ENCODE results near the gene TCF3. TPM values are rescaled to one million over a fixed set of nuclear protein-coding genes. Genes with fewer than 3 reads are reported as not detected.

The TCF3 gene
- total RNA-seq, 6 experiments from 2014 or later = 11.0 to 30.1 (median 15.9) TPM

DNA sequence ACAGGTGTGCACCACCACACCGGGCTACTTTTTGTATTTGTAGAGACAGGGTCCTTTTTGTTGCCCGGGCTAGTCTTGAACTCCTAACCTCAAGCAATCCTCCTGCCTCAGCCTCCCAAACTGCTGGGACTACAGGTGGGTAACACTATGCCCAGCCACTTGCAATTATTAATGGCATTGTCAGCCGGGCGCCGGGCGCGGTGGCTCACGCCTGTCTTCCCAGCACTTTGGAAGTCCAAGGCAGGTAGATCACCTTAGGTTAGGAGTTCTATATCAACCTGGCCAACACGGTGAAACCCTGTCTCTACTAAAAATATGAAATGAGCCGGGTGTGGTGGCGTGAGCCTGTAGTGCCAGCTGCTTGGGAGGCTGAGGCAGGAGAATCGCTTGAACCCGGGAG is 81.6 kb downstream of the TCF3 start:
- Histone ChIP-seq H3K36me3 (no peaks in the 10 kb centered on the region), H3K9me3 (no peaks in the 10 kb centered on the region), H3K4me1 (peaks cover 0 to 3% (median 0%) of the 10 kb centered on the region in 4 donors), H3K27me3 (no peaks in the 10 kb centered on the region), H3K4me3 (no peak overlapping the region), H3K27ac (no peak overlapping the region)
- TF ChIP-seq POLR2A (IDR thresholded peaks at IDR 0.05) = no peak
- TF ChIP-seq, protein P1, sequence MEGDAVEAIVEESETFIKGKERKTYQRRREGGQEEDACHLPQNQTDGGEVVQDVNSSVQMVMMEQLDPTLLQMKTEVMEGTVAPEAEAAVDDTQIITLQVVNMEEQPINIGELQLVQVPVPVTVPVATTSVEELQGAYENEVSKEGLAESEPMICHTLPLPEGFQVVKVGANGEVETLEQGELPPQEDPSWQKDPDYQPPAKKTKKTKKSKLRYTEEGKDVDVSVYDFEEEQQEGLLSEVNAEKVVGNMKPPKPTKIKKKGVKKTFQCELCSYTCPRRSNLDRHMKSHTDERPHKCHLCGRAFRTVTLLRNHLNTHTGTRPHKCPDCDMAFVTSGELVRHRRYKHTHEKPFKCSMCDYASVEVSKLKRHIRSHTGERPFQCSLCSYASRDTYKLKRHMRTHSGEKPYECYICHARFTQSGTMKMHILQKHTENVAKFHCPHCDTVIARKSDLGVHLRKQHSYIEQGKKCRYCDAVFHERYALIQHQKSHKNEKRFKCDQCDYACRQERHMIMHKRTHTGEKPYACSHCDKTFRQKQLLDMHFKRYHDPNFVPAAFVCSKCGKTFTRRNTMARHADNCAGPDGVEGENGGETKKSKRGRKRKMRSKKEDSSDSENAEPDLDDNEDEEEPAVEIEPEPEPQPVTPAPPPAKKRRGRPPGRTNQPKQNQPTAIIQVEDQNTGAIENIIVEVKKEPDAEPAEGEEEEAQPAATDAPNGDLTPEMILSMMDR (IDR thresholded peaks at IDR 0.05) = no peak
- no peak for DNase-seq
- ATAC-seq = no peak
- WGBS (ENCODE audit: insufficient coverage, low coverage, low lambda C conversion rate, missing lambda C conversion rate) = 90% methylated on average over 5 of the region's 13 CpGs
- intact Hi-C loops (cut with DNase I) = no loop called here

DNA sequence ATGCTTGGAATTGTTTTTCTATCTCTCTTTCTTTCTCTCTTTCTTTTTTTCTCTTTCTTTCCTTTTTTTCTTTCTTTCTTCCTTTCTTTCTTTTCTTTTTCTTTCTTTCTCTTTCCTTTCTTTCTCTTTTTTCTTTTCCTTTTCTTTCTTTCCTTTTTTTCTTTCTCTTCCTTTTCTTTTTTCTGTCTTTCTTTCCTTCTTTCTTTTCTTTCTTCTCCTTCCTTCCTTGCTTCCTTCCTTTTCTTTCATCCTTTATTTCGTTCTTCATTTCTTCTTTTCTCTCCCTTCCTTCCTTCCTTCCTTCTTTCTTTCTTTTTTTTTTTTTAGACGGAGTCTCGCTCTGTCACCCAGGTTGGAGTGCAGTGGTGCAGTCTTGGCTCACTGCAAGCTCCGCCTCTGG is 82.4 kb downstream of the TCF3 start:
- DNase-seq (no peak), ATAC-seq (no peak)
- intact Hi-C loops (cut with DNase I) = no loop called here
- Histone ChIP-seq H3K27ac (no peak overlapping the region), H3K36me3 (no peaks in the 10 kb centered on the region), H3K4me1 (peaks cover 0 to 3% (median 0%) of the 10 kb centered on the region in 4 donors), H3K9me3 (no peaks in the 10 kb centered on the region), H3K4me3 (no peak overlapping the region), H3K27me3 (no peaks in the 10 kb centered on the region)
- 76% methylated on average over 4 of the region's 4 CpGs for WGBS (ENCODE audit: insufficient coverage, low coverage, low lambda C conversion rate, missing lambda C conversion rate)
- TF ChIP-seq, protein P1 (IDR thresholded peaks at IDR 0.05) = no peak
- TF ChIP-seq POLR2A (IDR thresholded peaks at IDR 0.05) = no peak

DNA sequence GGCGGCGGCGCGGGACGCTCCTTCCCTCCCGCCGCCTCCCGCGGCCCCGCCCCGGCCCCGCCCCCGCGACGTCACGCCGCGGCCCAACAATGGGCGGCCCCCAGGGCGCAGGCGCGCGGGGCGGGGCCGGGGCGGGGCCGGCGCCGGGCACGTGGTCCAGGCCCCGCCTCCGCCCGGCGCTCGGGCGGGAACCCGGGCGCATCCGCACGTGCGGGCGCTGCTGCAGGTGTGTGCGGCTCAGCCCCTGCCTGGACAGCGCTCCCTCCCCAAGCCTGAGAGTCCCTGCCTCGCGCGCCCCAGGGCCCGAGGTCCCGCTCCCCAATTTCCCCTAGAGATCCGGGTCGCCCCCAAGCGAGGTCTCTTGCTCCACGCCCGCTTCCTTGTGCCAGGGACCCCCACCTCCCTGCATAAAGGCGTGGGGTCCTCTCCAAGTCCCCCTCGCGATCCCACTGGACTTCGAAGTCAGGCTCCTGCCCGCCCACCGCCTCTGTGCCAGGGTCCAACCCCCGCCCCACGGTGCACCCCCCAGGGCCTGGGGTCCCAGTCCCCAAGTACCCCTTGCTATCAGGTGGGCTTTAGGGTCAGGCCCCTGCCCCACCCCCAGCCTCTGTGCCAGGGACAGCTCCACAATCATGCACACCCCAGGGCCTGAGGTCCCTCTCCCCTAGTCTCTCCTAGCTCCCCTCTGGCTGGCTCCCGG is 83.9 kb downstream of the TCF3 start, which contains the start of gene MEX3D:
MEX3D (minus strand) TSS at position 6 of the 700 bp plus-strand sequence. CDS start 267 bp downstream, outside the sequence.
- intact Hi-C loops (cut with DNase I) = no loop called here
- Histone ChIP-seq H3K4me1 (peaks cover 0 to 3% (median 0%) of the 10 kb centered on the region in 4 donors), H3K27me3 (no peaks in the 10 kb centered on the region), H3K36me3 (no peaks in the 10 kb centered on the region), H3K9me3 (no peaks in the 10 kb centered on the region), H3K27ac (peak within 1 kb of the TSS; percentile 26 to 65 (median 40)), H3K4me3 (peak within 1 kb of the TSS; percentile 49 to 58 (median 56))
- DNase-seq (peak; percentile 82 to 83 (median 83)), ATAC-seq (peak; percentile 81 to 97 (median 86))
- no peak for TF ChIP-seq POLR2A (IDR thresholded peaks at IDR 0.05)
- TF ChIP-seq, protein P1 (IDR thresholded peaks at IDR 0.05) = no peak
- WGBS (ENCODE audit: insufficient coverage, low coverage, low lambda C conversion rate, missing lambda C conversion rate) = 18% methylated on average over 2 of the region's 63 CpGs

DNA sequence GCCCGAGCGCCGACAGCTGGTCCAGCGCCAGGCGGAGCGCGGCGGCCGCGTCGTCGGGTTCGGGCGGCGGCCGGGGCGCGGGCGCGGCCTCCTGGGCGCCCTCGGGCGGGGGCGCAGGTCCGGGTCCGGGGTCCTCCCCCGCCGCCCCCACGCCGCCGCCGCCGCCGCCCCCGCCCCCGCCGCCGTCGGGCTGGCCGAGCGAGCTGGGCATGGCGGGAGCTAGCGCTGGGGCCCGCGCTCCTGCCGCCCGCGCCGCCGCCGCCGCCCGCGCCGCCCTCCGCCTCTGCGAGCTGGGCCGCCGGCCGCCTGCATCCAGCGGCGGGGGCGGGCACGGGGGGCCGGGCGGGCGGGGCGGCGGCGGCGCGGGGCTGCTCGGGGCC is 84.6 kb downstream of the TCF3 start:
- no CpG with 5 or more reads among the region's 73 CpGs for WGBS (ENCODE audit: insufficient coverage, low coverage, low lambda C conversion rate, missing lambda C conversion rate)
- no peaks in the 10 kb centered on the region for H3K9me3 ChIP-seq
- intact Hi-C loops (cut with DNase I) = no loop called here
- H3K4me1 ChIP-seq = peaks cover 0 to 3% (median 0%) of the 10 kb centered on the region in 4 donors
- no peak for ATAC-seq
- H3K27me3 ChIP-seq = no peaks in the 10 kb centered on the region
- DNase-seq = no peak
- TF ChIP-seq, protein P1 (IDR thresholded peaks at IDR 0.05) = no peak
- no peak for TF ChIP-seq POLR2A (IDR thresholded peaks at IDR 0.05)
- no peak overlapping the region for H3K27ac ChIP-seq
- H3K4me3 ChIP-seq = peak overlapping the region in 1 of 3 donors; percentile 56
- H3K36me3 ChIP-seq = no peaks in the 10 kb centered on the region
